ENCODE data around the gene BRF1. TPM values are rescaled to one million over a fixed set of nuclear protein-coding genes. Genes with fewer than 3 reads are reported as not detected.

The BRF1 gene
- total RNA-seq, 2 donors from 2014 or later, result 16.2 to 17.2 TPM

DNA sequence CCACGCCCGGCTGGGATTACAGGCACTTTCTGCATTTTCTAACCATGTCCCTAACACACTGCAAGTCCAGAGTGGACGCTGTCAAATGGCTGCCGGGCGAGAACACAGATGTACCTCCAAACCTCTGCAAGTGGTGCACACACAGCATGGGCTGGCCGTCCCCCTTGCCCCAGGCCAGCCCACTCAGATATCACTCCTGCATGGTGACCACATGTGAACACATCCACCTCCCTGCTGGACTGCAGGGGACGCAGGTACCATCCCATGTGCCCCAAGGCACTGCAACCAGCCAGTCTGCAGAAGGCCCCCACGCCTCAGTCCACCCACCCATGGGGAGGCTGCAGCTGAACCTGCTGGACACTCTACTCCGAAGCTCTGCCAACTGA lies 14.0 kb downstream of the BRF1 start:
- TF ChIP-seq CTCF (IDR thresholded peaks at IDR 0.05), result no peak

GRCh38 chr14:105285174-105285573 lies 15.6 kb downstream of the BRF1 start:
- H3K4me1 ChIP-seq, result peaks cover 0 to 22% of the 10 kb centered on the region in 2 donors
- DNase-seq (ENCODE audit: low spot score), result no peak
- H3K9me3 ChIP-seq, result no peaks in the 10 kb centered on the region
- no peak for TF ChIP-seq CTCF (IDR thresholded peaks at IDR 0.05)
- no peak overlapping the region for H3K4me3 ChIP-seq
- no peaks in the 10 kb centered on the region for H3K27me3 ChIP-seq
- H3K36me3 ChIP-seq, result no peaks in the 10 kb centered on the region
- H3K27ac ChIP-seq, result no peak overlapping the region

More for the DNA sequence above, 14.0 kb downstream of the BRF1 start:
- H3K27me3 ChIP-seq, result no peaks in the 10 kb centered on the region
- no peak for DNase-seq (ENCODE audit: low spot score)
- no peak overlapping the region for H3K27ac ChIP-seq
- H3K4me3 ChIP-seq, result no peak overlapping the region
- no peaks in the 10 kb centered on the region for H3K36me3 ChIP-seq
- peaks cover 0 to 16% of the 10 kb centered on the region in 2 donors for H3K4me1 ChIP-seq
- H3K9me3 ChIP-seq, result no peaks in the 10 kb centered on the region

DNA sequence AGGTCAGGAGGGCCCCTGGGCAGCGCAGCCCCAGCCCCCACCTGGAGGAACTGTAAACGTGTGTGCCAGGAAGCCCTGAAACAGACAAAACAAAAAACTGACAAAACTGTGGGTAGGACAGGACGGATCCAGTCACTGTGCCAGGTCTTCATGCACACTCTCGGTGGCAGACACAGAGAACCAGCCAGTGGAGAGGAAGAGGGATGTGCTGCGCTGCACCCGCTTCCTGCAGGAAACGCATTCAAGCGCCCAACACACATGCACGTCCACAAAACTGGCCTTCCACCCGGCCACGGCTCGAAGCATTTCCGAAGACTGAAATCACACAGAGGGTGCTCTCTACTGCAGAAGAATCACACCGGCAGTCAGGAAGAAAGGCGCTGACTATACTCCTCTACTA lies 16.9 kb downstream of the BRF1 start:
- H3K27me3 ChIP-seq, result no peaks in the 10 kb centered on the region
- peaks cover 0 to 22% of the 10 kb centered on the region in 2 donors for H3K4me1 ChIP-seq
- no peaks in the 10 kb centered on the region for H3K9me3 ChIP-seq
- no peak overlapping the region for H3K27ac ChIP-seq
- no peak for DNase-seq (ENCODE audit: low spot score)
- H3K4me3 ChIP-seq, result no peak overlapping the region
- TF ChIP-seq CTCF (IDR thresholded peaks at IDR 0.05), result no peak
- no peaks in the 10 kb centered on the region for H3K36me3 ChIP-seq

GRCh38 chr14:105283028-105283427 lies 17.8 kb downstream of the BRF1 start:
- no peak for TF ChIP-seq CTCF (IDR thresholded peaks at IDR 0.05)
- H3K4me1 ChIP-seq, result peaks cover 0 to 22% of the 10 kb centered on the region in 2 donors
- no peak overlapping the region for H3K27ac ChIP-seq
- no peaks in the 10 kb centered on the region for H3K27me3 ChIP-seq
- H3K36me3 ChIP-seq, result no peaks in the 10 kb centered on the region
- no peak for DNase-seq (ENCODE audit: low spot score)
- H3K4me3 ChIP-seq, result no peak overlapping the region
- H3K9me3 ChIP-seq, result no peaks in the 10 kb centered on the region

- TF ChIP-seq CTCF (IDR thresholded peaks at IDR 0.05), result no peak
Observed at GRCh38 chr14:105282098-105282725, 18.6 kb downstream of the BRF1 start.

More at GRCh38 chr14:105282098-105282725, 18.6 kb downstream of the BRF1 start:
- H3K27ac ChIP-seq, result no peak overlapping the region
- H3K36me3 ChIP-seq, result no peaks in the 10 kb centered on the region
- peaks cover 0 to 22% of the 10 kb centered on the region in 2 donors for H3K4me1 ChIP-seq
- DNase-seq (ENCODE audit: low spot score), result no peak
- H3K27me3 ChIP-seq, result no peaks in the 10 kb centered on the region
- H3K9me3 ChIP-seq, result no peaks in the 10 kb centered on the region
- no peak overlapping the region for H3K4me3 ChIP-seq

Measured in right atrium auricular region (tissue), 2 donors.